Body of pancreas (tissue), 4 donors: ENCODE data around the gene MAFF. TPM values are rescaled to one million over a fixed set of nuclear protein-coding genes. Genes with fewer than 3 reads are reported as not detected.

Experiments
- ATAC-seq: fragments of 150-250 bp; one replicate; pipeline ENCODE4 v1.9.1; 2016
- DNase-seq, 4 donors: peaks; one replicate each; pipeline ENCODE4 v3.0.0-alpha.2; 2019
- H3K27ac ChIP-seq, 4 donors: fragments of 200-600 bp; sonication (generic); 1 replicate in 3 of 4; 2 replicates in 1 of 4; pipeline versions ENCODE4 v1.5.1 to v1.6.1; 2016 to 2019; ENCODE audit warnings: mild to moderate bottlenecking in 1 of 4, mixed read lengths in 1 of 4, moderate library complexity in 1 of 4
- H3K27me3 ChIP-seq, 2 donors: fragments of 200-600 bp; sonication (generic); one replicate each; pipeline ENCODE4 v1.6.0; 2016; ENCODE audit warnings: mild to moderate bottlenecking in 1 of 2
- H3K36me3 ChIP-seq, 2 donors: fragments of 200-600 bp; sonication (generic); replicated peaks in 1 of 2; 2 replicates each; pipeline ENCODE4 v1.5.1; 2016; ENCODE audit warnings: low read depth in 2 of 2; ENCODE audit not compliant: insufficient read depth in 1 of 2
- H3K4me1 ChIP-seq: fragments of 200-600 bp; sonication (generic); one replicate; pipeline ENCODE4 v1.6.0; 2016
- H3K4me3 ChIP-seq, 2 donors: fragments of 200-600 bp; sonication (generic); 1 replicate in 1 of 2; 2 replicates in 1 of 2; pipeline ENCODE4 v1.5.1; 2016 to 2019
- H3K9me3 ChIP-seq, 3 donors: fragments of 200-600 bp; sonication (generic); 1 replicate in 2 of 3; 2 replicates in 1 of 3; pipeline ENCODE4 v1.5.1; 2016
- POLR2A ChIP-seq, 3 donors: fragments of 450-650 bp; IDR thresholded peaks; one replicate each; pipeline ENCODE4 v1.6.1; 2016; ENCODE audit warnings: antibody characterized with exemption in 3 of 3, mild to moderate bottlenecking in 2 of 3
- WGBS, 2 donors: methylation state at CpG; one replicate each; pipeline ENCODE4 v1.1.5; 2017; 5-methylcytosine and 5-hydroxymethylcytosine counted together
- intact Hi-C: fragments of 100-400 bp; cut with DNase I; formaldehyde crosslinking; loops from one replicate; pipeline ENCODE4 v1.15.1; 2023
- total RNA-seq, 2 donors: library from RNA; depleted of rRNA; stranded (reverse); fragments of >200 nt; gene quantifications; one replicate each; pipeline ENCODE4 v1.1.0, GENCODE V29; 2016
- TF ChIP-seq, protein P1 (sequence below), 7 experiments: fragments of 450-650 bp in 4 of 7; fragments of 200-600 bp in 3 of 7; sonication (generic) in 3 of 7; IDR thresholded peaks; one replicate each; pipeline ENCODE4 v1.5.1; 2016 to 2019; ENCODE audit warnings: antibody characterized with exemption in 7 of 7

Gene MAFF
- total RNA-seq, 2 donors from 2014 or later: 16.9 to 35.6 TPM

DNA sequence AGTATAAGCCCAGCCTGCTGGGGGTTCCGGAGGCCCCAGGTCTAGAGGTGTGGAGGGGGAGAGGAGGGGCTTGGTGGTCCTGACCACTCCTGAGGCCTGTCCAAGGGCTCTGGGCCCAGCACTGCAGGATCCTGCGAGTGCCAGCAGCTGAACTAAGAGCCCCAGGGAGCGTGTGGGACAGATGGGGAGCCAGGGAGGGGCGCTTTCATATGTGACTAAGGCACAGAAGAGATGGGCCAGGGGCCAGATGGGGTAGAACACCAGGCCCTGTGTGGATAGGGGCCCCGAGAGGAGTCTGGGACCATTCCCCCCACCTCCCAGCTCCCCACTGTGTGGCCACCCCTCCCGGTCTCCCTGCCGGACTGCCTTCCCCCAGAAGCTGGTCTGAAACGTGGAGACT lies 18.4 kb downstream of the MAFF start:
- Histone ChIP-seq H3K4me3 (no peak overlapping the region), H3K27me3 (no peaks in the 10 kb centered on the region), H3K4me1 (peaks cover 16% of the 10 kb centered on the region), H3K9me3 (no peaks in the 10 kb centered on the region), H3K36me3 (peaks cover 1 to 7% of the 10 kb centered on the region in 2 donors), H3K27ac (peak overlapping the region in 3 of 4 donors; percentile 66 to 88 (median 84))
- WGBS, 2 donors: 88 to 89% methylated on average over 7 to 8 of the region's 8 CpGs
- intact Hi-C loops: no loop called here
- ATAC-seq (no peak), DNase-seq (no peak)
- TF ChIP-seq, protein P1, sequence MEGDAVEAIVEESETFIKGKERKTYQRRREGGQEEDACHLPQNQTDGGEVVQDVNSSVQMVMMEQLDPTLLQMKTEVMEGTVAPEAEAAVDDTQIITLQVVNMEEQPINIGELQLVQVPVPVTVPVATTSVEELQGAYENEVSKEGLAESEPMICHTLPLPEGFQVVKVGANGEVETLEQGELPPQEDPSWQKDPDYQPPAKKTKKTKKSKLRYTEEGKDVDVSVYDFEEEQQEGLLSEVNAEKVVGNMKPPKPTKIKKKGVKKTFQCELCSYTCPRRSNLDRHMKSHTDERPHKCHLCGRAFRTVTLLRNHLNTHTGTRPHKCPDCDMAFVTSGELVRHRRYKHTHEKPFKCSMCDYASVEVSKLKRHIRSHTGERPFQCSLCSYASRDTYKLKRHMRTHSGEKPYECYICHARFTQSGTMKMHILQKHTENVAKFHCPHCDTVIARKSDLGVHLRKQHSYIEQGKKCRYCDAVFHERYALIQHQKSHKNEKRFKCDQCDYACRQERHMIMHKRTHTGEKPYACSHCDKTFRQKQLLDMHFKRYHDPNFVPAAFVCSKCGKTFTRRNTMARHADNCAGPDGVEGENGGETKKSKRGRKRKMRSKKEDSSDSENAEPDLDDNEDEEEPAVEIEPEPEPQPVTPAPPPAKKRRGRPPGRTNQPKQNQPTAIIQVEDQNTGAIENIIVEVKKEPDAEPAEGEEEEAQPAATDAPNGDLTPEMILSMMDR (IDR thresholded peaks at IDR 0.05): no peak
- TF ChIP-seq POLR2A (IDR thresholded peaks at IDR 0.05): no peak

DNA sequence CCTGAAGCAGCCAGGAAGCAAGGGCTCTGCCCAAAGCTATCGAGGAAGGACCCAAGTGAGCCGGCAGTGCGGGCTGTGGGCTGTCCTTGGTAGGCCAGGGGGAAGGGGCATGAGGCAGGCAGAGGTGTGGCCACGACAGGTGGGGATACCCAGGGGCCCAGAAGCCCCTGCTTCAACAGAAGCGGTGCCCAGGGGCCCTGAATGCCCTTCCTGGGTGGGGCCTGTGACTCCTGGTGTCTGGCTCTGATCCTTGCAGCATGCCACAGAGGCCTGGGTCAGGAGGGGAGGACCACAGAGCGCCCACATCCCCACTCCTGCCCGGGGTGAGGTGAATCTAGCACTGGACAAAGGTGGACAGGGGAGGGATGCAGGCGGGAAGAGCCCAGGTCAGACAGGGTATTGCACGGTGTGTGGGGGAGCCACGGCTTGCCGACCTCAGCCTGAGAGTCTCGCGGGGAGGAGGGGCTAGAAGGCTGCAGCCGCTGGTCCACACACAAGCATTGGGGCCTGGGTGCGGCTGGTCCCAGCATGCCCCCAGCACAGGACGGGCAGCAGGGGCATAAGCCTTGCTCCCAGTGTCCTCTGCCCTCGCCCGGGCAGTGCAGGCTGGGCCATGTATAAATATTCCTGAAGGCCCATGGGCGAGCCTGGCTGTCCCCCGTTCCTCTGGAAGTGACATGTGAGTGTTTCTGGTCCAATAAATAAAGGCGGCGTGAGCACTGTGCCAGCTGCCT lies 19.0 kb downstream of the MAFF start:
- no peak for DNase-seq
- Histone ChIP-seq H3K36me3 (peaks cover 3 to 7% of the 10 kb centered on the region in 2 donors), H3K27me3 (no peaks in the 10 kb centered on the region), H3K4me1 (peaks cover 16% of the 10 kb centered on the region), H3K9me3 (no peaks in the 10 kb centered on the region), H3K4me3 (no peak overlapping the region), H3K27ac (peak overlapping the region in 2 of 4 donors; percentile 84 to 88)
- TF ChIP-seq POLR2A (IDR thresholded peaks at IDR 0.05): no peak
- TF ChIP-seq, protein P1 (IDR thresholded peaks at IDR 0.05): no peak
- intact Hi-C loops: no loop called here
- WGBS, 2 donors: 87 to 91% methylated on average over 15 to 19 of the region's 22 CpGs
- no peak for ATAC-seq

DNA sequence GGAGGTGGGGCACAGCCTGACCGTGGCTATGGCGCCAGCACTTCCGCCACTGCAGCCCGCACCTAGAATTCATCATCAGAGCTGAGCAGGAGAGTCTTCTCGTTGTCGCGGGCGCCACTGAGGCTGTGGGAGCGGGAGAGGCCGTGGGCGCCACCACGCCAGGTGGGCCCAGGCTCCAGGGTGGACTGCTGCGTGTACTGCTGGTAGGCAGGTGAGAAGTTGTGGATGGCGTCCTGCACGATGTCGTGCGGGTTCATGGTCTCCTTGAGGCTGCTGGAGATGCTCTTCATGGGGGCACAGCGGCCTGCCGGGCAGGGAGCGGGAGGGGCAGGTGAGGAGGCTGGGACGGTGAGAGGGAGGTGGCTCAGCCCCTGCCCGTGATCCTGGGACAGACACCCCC lies 19.6 kb downstream of the MAFF start:
- intact Hi-C loops: no loop called here
- Histone ChIP-seq H3K27me3 (no peaks in the 10 kb centered on the region), H3K9me3 (no peaks in the 10 kb centered on the region), H3K36me3 (peaks cover 3 to 7% of the 10 kb centered on the region in 2 donors), H3K27ac (peak overlapping the region in 1 of 4 donors; percentile 24), H3K4me1 (peaks cover 16% of the 10 kb centered on the region), H3K4me3 (no peak overlapping the region)
- ATAC-seq: no peak
- DNase-seq: no peak
- no peak for TF ChIP-seq POLR2A (IDR thresholded peaks at IDR 0.05)
- TF ChIP-seq, protein P1 (IDR thresholded peaks at IDR 0.05): no peak
- WGBS, 2 donors: 91 to 98% methylated on average over 9 to 20 of the region's 22 CpGs

DNA sequence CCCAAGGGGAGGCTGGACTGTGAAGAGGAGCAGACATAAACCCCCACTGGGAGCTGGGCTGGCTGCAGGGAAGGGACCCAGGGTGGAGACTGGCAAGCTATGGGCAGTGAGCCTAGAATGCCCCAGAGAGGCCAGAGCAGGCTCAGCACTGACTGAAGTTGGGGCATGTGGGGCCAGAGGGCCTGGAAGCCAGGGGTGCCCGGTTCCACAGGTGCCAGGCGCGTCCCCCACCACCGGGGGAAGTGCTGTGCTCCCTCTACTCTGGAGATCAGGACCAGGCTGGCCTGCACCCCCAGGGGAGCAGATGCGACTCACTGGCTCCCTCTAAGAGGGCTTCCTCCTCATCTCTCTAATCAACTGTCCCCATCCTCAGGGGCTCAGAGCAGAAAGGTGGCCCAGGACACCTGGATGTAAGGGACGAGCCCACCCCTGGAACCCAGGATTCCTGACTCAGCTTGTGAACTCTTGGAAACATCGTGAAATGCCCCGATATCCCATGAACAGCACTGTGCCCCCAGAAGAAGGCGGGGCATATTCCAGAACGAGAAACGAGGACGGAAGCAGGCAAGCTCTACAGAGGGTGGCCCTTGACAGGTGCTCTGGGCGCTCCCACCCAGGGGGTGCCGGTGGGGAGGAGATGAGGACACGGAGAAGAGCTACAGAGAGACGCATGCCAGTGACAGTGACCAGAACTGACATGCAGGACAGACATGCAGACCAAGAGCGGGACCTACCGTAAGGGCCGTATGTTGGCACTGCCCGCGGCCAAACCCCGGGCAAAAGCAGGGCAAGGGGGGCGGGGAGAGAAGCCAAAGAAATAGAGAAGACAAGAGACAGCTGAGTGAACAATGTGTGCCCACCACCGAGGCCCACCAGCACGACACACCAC lies 20.4 kb downstream of the MAFF start:
- H3K36me3 ChIP-seq: peaks cover 3 to 7% of the 10 kb centered on the region in 2 donors

More for the DNA sequence above, 20.4 kb downstream of the MAFF start:
- Histone ChIP-seq H3K4me1 (peaks cover 16% of the 10 kb centered on the region), H3K27ac (peak overlapping the region in 1 of 4 donors; percentile 4), H3K9me3 (no peaks in the 10 kb centered on the region), H3K4me3 (no peak overlapping the region), H3K27me3 (no peaks in the 10 kb centered on the region)
- DNase-seq (no peak), ATAC-seq (no peak)
- intact Hi-C loops: no loop called here
- WGBS, 2 donors: 94 to 95% methylated on average over 14 to 22 of the region's 25 CpGs
- TF ChIP-seq, protein P1 (IDR thresholded peaks at IDR 0.05): no peak
- TF ChIP-seq POLR2A (IDR thresholded peaks at IDR 0.05): no peak
